GM23248 (cell line): ENCODE measurements around the gene TTLL13.

Experiments used
- EZH2 ChIP-seq: fragments of 200-600 bp; sonication (generic); IDR thresholded peaks from 2 replicates; pipeline ENCODE4 v1.6.1; 2018; ENCODE audit warnings: antibody characterized with exemption, mild to moderate bottlenecking; ENCODE audit not compliant: insufficient read depth, poor library complexity, severe bottlenecking
- EZH2phosphoT487 ChIP-seq: fragments of 200-600 bp; sonication (generic); IDR thresholded peaks from 2 replicates; pipeline ENCODE4 v1.6.1; 2018; ENCODE audit warnings: antibody characterized with exemption, moderate library complexity, mild to moderate bottlenecking, low read depth; ENCODE audit not compliant: insufficient read depth

- TF ChIP-seq EZH2phosphoT487 (no peak), EZH2 (no peak)
Measured at GRCh38 chr15:90214553-90215196, 34.7 kb upstream of the TTLL13 start.
